NB4 (cell line): Measurements from ENCODE around the gene ADGRG7.
A peak's percentile ranks its signal among the peaks of the same experiment; 100 is the strongest.

ENCODE experiments used
- DNase-seq: peaks from one replicate; pipeline ENCODE4 v3.0.0; 2010; ENCODE audit warnings: low read depth
- H3K4me3 ChIP-seq: one replicate; pipeline ENCODE4 v1.5.1; 2011; ENCODE audit warnings: mild to moderate bottlenecking, low read depth, low read length, moderate library complexity
- MAX ChIP-seq: IDR thresholded peaks from 2 replicates; pipeline ENCODE4 v1.6.1; 2011; ENCODE audit warnings: low read depth, low read length
- MYC ChIP-seq: IDR thresholded peaks from 2 replicates; pipeline ENCODE4 v1.6.1; 2011; ENCODE audit warnings: low read depth, low read length
- POLR2A ChIP-seq: IDR thresholded peaks from 2 replicates; pipeline ENCODE4 v1.6.1; 2011; ENCODE audit warnings: mild to moderate bottlenecking; ENCODE audit not compliant: insufficient read length; ENCODE audit errors: extremely low read depth
- TF ChIP-seq, protein P1 (sequence below): IDR thresholded peaks from one replicate; pipeline ENCODE4 v1.5.1; 2012; ENCODE audit warnings: low read depth, low read length

Gene ADGRG7

DNA sequence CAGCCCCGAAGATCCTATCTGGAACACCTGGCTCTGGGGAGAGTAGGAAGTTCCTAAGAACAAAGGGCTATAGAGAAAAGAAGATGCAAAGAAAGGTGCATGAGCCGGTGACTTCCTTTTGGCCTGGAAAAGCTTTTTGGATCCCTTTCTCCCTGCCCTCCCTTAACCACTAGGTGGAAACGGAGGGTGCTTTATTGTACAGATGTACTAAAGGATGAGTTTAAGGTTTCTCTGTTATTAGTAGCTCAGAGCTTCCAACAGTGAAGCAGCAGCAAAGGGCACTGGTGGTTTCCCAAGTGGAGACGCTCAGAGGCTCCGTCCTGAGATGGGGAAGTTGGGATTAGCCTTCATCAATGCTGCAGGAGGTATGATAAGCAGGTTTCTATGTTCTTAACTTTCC is 5.9 kb upstream of the ADGRG7 start:
- TF ChIP-seq POLR2A (no peak), MAX (no peak), MYC (no peak)
- TF ChIP-seq, protein P1, sequence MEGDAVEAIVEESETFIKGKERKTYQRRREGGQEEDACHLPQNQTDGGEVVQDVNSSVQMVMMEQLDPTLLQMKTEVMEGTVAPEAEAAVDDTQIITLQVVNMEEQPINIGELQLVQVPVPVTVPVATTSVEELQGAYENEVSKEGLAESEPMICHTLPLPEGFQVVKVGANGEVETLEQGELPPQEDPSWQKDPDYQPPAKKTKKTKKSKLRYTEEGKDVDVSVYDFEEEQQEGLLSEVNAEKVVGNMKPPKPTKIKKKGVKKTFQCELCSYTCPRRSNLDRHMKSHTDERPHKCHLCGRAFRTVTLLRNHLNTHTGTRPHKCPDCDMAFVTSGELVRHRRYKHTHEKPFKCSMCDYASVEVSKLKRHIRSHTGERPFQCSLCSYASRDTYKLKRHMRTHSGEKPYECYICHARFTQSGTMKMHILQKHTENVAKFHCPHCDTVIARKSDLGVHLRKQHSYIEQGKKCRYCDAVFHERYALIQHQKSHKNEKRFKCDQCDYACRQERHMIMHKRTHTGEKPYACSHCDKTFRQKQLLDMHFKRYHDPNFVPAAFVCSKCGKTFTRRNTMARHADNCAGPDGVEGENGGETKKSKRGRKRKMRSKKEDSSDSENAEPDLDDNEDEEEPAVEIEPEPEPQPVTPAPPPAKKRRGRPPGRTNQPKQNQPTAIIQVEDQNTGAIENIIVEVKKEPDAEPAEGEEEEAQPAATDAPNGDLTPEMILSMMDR: no peak
- DNase-seq: peak; percentile 14
- H3K4me3 ChIP-seq: no peak overlapping the region

- TF ChIP-seq MAX (no peak), MYC (no peak), POLR2A (no peak)
- TF ChIP-seq, protein P1: no peak
- H3K4me3 ChIP-seq: no peak overlapping the region
- DNase-seq: no peak
Measured at GRCh38 chr3:100605358-100605757, 4.0 kb upstream of the ADGRG7 start.

DNA sequence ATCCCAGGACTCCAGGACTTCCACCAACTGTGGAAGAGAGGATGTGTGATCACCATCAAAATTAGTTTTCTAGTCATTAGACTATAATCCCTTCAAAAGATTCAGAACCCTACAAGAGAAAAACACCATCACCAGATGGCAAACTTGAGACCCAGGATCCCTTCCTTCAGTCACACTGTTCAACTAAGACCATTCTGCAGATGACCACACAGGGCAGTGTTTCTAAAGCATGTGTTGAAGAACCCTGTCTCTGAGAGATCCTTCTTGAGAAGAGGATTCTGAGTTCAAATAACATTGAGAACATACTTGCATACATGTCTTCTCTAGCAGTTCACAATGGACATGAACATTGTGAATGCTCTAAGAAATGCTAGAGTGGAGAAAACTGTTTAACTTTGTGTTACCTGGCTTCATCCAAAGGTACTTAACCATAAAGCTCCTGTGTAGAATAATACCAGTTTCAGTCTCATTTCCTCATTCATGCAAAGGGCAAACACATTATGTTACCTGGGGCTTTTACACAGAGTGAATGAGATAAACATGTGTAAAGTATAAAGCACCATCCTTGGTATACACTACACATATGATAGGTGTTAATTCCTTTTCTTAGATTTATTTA is 2.4 kb upstream of the ADGRG7 start:
- DNase-seq: no peak
- no peak overlapping the region for H3K4me3 ChIP-seq
- TF ChIP-seq, protein P1: no peak
- no peak for TF ChIP-seq POLR2A
- no peak for TF ChIP-seq MYC
- TF ChIP-seq MAX: no peak

DNA sequence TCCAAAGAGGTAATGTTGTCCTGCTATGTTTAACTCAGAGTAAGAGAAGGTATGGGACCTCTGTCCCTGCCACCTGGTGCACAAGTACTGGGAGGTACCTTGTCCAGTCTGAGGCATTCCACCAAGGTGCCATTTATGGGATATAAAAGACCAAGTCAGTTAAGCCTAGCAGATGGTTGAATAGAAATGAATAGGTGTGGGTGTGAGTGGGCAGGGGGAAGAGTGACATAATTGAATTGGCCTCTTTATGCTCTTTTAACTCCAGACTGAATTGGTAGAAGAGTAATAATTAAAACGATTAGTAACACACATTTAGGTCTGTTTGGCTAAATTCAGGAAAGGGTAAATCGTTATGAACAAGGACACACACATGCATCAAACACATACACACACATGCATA is 562 bp downstream of the ADGRG7 start:
- TF ChIP-seq POLR2A: no peak
- TF ChIP-seq MYC: no peak
- TF ChIP-seq, protein P1: no peak
- no peak for TF ChIP-seq MAX
- no peak for DNase-seq
- no peak overlapping the region for H3K4me3 ChIP-seq

- TF ChIP-seq, protein P1: no peak
- no peak for TF ChIP-seq MYC
- no peak for TF ChIP-seq POLR2A
- no peak for TF ChIP-seq MAX
- DNase-seq: no peak
- no peak overlapping the region for H3K4me3 ChIP-seq
Measured at GRCh38 chr3:100611221-100611620, 1.8 kb downstream of the ADGRG7 start.
